GM23338 (cell line): Measurements from ENCODE around the gene CCDC57. TPM values are rescaled to one million over a fixed set of nuclear protein-coding genes. Genes with fewer than 3 reads are reported as not detected.

Experiments used
- ATAC-seq: fragments of 200-7000 bp; cut with Tn5 transposase; 3 replicates; pipeline ENCODE4 v1.9.1; 2020
- DNase-seq: peaks from one replicate; pipeline ENCODE4 v3.0.0-alpha.2; 2015; ENCODE audit warnings: low spot score
- H2AFZ ChIP-seq: fragments of 200-600 bp; sonication (generic); 2 replicates; pipeline ENCODE4 v1.8.0; 2016; ENCODE audit warnings: antibody characterized with exemption, mild to moderate bottlenecking, moderate library complexity
- H3F3A ChIP-seq: fragments of 200-600 bp; sonication (generic); replicated peaks from 2 replicates; pipeline ENCODE4 v1.8.0; 2017; ENCODE audit warnings: antibody characterized with exemption, mixed run types, low read depth
- H3K27ac ChIP-seq: fragments of 200-600 bp; sonication (generic); 2 replicates; pipeline ENCODE4 v1.6.1; 2016; ENCODE audit warnings: low read depth
- H3K27me3 ChIP-seq: fragments of 200-600 bp; sonication (generic); 2 replicates; pipeline ENCODE4 v1.8.0; 2016; ENCODE audit warnings: mild to moderate bottlenecking, mixed run types, moderate library complexity; ENCODE audit not compliant: insufficient read depth
- H3K36me3 ChIP-seq: fragments of 200-600 bp; sonication (generic); 2 replicates; pipeline ENCODE4 v1.8.0; 2016; ENCODE audit warnings: mild to moderate bottlenecking; ENCODE audit not compliant: insufficient read depth
- H3K4me1 ChIP-seq: fragments of 200-600 bp; sonication (generic); 2 replicates; pipeline ENCODE4 v1.8.0; 2016; ENCODE audit warnings: mild to moderate bottlenecking, moderate library complexity; ENCODE audit not compliant: insufficient read depth
- H3K4me2 ChIP-seq: fragments of 200-600 bp; sonication (generic); 2 replicates; pipeline ENCODE4 v1.7.1; 2017; ENCODE audit warnings: mixed run types
- H3K4me3 ChIP-seq: fragments of 200-600 bp; sonication (generic); 2 replicates; pipeline ENCODE4 v1.6.1; 2016; ENCODE audit warnings: mixed run types
- H3K79me2 ChIP-seq: fragments of 200-600 bp; sonication (generic); replicated peaks from 2 replicates; pipeline ENCODE4 v1.8.0; 2017; ENCODE audit warnings: mild to moderate bottlenecking; ENCODE audit not compliant: insufficient read depth
- H3K9me2 ChIP-seq: fragments of 200-600 bp; sonication (generic); 2 replicates; pipeline ENCODE4 v1.8.0; 2017; ENCODE audit not compliant: insufficient read depth
- H4K20me1 ChIP-seq: fragments of 200-600 bp; sonication (generic); replicated peaks from 2 replicates; pipeline ENCODE4 v1.8.0; 2017; ENCODE audit warnings: mild to moderate bottlenecking; ENCODE audit not compliant: insufficient read depth
- H3K27ac Mint-ChIP-seq: 2 replicates; pipeline ENCODE4 v1.8.0; 2020; ENCODE audit warnings: inconsistent platforms, mild to moderate bottlenecking, moderate library complexity, mixed read lengths
- H3K27me3 Mint-ChIP-seq: 3 replicates; pipeline ENCODE4 v1.8.0; 2022; ENCODE audit warnings: low read depth, mild to moderate bottlenecking, moderate library complexity, mixed read lengths, inconsistent platforms; ENCODE audit not compliant: insufficient read depth, poor library complexity
- H3K36me3 Mint-ChIP-seq: 3 replicates; pipeline ENCODE4 v1.8.0; 2021; ENCODE audit warnings: low read depth, mild to moderate bottlenecking, inconsistent platforms, moderate library complexity, mixed read lengths
- H3K4me1 Mint-ChIP-seq: 3 replicates; pipeline ENCODE4 v1.8.0; 2020; ENCODE audit warnings: mild to moderate bottlenecking, inconsistent platforms, mixed read lengths
- H3K4me3 Mint-ChIP-seq: 3 replicates; pipeline ENCODE4 v1.8.0; 2021; ENCODE audit warnings: moderate library complexity, mild to moderate bottlenecking, inconsistent platforms, mixed read lengths
- H3K9me3 Mint-ChIP-seq: 3 replicates; pipeline ENCODE4 v1.8.0; 2020; ENCODE audit warnings: moderate library complexity, mild to moderate bottlenecking, inconsistent platforms, mixed read lengths
- POLR2AphosphoS5 ChIP-seq: IDR thresholded peaks from 2 replicates; pipeline ENCODE4 v1.6.1; 2016; ENCODE audit warnings: antibody characterized with exemption, low read depth
- ZNF462 ChIP-seq: fragments of 250-450 bp; sonication (Bioruptor Pico); IDR thresholded peaks from 2 replicates; pipeline ENCODE4 v1.5.0; 2020; ENCODE audit warnings: mild to moderate bottlenecking, moderate library complexity
- polyA plus RNA-seq: library from polyadenylated mRNA; unstranded; fragments of >200 nt; fragmentation: Nextera tagmentation; extraction: Ambion mirVana; gene quantifications from 2 replicates; pipeline ENCODE4 v1.2.1, GENCODE V29; 2016
- total RNA-seq: library from RNA; depleted of rRNA; stranded (reverse); fragments of >200 nt; shearing (Covaris generic); gene quantifications from 2 replicates; pipeline ENCODE4 v1.2.3, GENCODE V29; 2014

Gene CCDC57
- total and polyA plus RNA-seq, 2 experiments from 2014 or later = 7.0 to 16.3 TPM

DNA sequence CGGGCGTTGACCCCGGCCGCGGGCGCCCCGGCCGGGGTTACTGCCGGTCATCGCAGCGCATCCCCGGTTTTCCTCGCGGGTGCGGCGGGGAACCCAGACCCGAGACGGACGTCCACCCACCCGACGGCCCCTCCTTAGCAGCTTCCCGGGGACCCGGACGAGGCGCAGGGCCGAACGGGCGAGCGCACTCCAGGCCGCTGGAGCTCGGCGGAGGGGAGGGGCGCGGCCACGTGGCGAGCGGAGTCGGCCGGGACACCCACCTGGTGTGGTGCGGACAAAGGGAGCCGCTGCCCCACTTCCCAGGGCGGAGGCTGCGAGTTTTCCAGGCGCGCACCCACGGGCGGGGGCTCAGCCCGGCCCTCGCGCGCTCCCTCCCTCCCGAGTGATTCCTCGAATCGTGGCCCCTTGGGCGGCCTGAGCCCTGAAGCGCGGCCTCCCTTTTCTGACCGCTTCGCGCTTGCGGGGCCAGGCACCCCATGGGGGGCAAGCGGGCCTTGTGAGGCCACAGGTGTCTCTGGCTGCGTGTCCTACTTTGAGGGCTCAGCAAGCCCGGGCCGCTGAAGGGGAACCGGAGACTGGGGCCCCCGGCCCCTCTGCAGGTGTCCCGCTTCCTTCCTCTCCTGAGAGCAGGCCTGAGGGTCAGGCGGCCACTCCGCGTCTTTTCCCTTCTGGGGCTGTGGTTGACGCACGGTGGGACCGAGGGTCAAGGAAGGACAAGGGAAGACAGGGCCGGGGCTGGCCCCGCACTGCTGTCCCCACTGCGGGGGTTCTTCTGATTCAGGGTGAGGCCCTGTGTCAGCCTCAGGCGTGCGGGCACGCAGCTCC lies 113.5 kb downstream of the CCDC57 start:
- peaks cover 25% of the 10 kb centered on the region for H4K20me1 ChIP-seq
- Mint-ChIP-seq H3K27ac (peak overlapping the region; percentile 95), H3K4me3 (peak overlapping the region; percentile 76), H3K9me3 (no peaks in the 10 kb centered on the region), H3K27me3 (peaks cover 24% of the 10 kb centered on the region), H3K36me3 (peaks cover 21% of the 10 kb centered on the region; the same call in 2 of the 3 replicates), H3K4me1 (peaks cover 27% of the 10 kb centered on the region)
- peak overlapping the region; percentile 73 for H3K4me3 ChIP-seq
- ATAC-seq (peak; percentile 7), DNase-seq (peak; percentile 48)
- H3K4me2 ChIP-seq = peak overlapping the region; percentile 88
- H3K27ac ChIP-seq = peak overlapping the region; percentile 81; the same call in 1 of the 2 replicates
- 0 out of 2 replicates have a peak, but pooled peaks cover 5% of the 10 kb centered on the region for H3K36me3 ChIP-seq
- H3F3A ChIP-seq = 0 out of 2 replicates have a peak, but pooled peaks cover 20% of the 10 kb centered on the region
- H3K4me1 ChIP-seq = peaks cover 40% of the 10 kb centered on the region
- no peaks in the 10 kb centered on the region for H3K9me2 ChIP-seq
- TF ChIP-seq ZNF462 (CRISPR knock-in tag) (no peak), POLR2AphosphoS5 (peak; percentile 47)
- H3K27me3 ChIP-seq = no peaks in the 10 kb centered on the region
- H3K79me2 ChIP-seq = peaks cover 47% of the 10 kb centered on the region
- H2AFZ ChIP-seq = no peak overlapping the region
